TTC549 (cell line): ENCODE results near the gene ZFHX3.

Experiments
- FAIRE-seq: peaks from 2 replicates; lab custom pipeline; 2012; peaks lifted over from hg19 to GRCh38; lab: Jason Lieb, UNC

Gene ZFHX3

DNA sequence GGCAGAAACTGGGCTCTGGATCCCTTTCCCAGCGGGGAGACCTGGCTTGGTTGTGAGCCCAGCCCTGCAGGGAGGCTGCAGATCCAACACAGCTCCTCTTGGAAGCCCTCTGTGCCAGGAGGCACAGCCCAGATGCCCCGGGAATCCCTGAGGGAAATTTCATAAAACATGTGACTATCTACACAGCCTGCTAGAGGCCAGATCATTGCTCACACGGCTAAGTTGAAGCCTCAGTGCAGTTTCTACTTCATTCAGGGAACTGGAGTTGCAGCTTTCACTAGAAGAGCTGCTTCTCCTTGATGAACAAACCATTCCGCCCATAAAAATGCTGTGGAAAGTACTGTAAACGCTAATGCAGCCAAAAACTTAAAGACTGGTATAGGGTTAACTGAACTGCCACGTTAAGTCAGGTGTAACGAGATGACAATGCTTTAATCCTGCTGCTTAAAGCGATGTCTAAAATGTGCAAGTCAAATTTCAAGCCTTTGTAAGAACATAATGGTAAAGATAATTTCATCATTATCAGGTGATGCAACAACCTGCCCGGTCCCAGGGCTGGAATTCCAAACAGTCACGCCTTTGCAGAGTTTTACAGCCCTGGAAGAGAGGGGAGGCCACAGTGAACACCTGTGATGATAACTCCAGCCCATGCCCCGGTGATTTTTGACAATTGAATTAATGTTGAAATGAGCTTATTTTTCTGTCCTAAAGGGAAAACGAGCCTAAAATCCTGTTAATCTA, 172.5 kb downstream of the ZFHX3 start:
- no peak for FAIRE-seq

DNA sequence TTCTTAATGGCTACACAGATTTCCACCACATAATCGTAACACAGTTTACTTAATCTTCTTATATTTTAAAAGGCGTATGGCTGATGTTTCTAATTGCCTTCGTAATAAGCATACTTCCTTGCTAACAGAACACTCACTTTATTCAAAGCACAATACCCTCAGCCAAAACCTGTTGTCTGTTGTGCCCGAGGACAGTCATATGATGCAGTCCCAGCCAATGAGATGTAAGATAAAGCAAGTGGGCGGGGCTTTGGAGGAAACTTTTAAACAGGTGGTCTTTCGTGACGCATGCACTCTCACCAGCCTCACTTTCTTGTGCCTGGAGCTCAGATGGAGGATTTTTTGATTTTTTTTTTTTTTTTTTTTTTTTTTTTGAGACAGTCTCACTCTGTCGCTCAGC, 174.1 kb downstream of the ZFHX3 start:
- no peak for FAIRE-seq

DNA sequence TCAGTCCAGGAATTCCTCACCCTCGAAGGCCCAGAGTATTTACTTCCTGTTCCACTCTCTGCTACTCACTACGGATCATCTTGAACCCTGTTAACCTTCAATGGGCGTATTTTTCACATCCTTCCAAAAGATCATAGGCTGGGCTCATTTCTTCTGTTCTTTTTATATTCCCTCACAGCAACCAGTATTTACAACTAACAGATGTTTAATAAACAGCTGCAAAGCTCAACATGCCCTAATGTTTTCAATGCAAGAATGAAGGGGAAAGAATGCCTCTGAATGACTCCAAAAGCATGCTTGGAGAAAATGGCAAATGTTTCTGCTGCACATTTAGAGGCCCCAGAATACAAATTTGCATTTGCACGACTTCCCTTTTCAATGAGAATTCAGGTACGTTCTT, 174.9 kb downstream of the ZFHX3 start:
- no peak for FAIRE-seq

DNA sequence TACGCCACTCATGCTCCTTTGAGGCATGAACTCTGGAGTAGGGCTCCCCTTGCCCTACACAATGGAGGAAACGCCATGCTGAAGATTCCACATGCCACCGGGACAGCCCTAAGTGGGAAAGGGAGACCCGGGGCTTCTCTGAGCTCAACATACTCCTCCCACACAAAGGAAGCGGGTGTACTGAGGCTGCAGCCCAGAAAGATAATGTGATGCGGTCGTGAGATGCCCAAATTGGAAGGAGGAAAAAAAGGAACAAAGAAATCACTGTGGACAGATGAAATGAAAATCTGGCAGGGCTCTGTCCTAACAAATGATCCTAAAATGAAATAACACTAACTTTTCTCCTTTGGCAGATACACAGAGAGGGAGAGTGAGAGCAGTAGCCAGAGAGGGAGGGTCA, 182.1 kb downstream of the ZFHX3 start:
- no peak for FAIRE-seq

- no peak for FAIRE-seq
These were observed 182.7 kb downstream of the ZFHX3 start for GRCh38 chr16:72865258-72865657.

GRCh38 chr16:72864130-72864833, 183.6 kb downstream of the ZFHX3 start:
- no peak for FAIRE-seq

DNA sequence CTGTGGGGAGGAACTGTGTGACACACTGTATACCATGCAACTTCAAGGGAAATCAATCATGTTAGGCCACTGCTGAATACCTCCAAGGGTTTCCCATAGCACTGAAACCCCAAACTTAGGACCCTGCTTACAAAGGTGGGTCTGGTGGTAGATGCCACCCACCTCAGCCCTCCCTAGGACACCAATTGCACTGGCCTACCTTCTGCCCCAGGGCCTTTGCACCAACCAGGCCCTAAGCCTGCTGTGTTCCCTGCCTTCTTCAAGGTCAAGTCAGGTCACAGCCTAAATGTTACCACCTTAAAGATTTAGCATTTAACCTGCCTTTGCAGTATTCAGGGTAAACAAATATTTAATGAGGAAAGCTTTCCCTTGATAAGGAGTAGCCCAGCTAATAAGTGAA, 185.8 kb downstream of the ZFHX3 start:
- FAIRE-seq: no peak

GRCh38 chr16:72860726-72861562, 187.0 kb downstream of the ZFHX3 start:
- no peak for FAIRE-seq

GRCh38 chr16:72859581-72859980, 188.3 kb downstream of the ZFHX3 start:
- FAIRE-seq: no peak

GRCh38 chr16:72858665-72859493, 189.0 kb downstream of the ZFHX3 start:
- FAIRE-seq: no peak

DNA sequence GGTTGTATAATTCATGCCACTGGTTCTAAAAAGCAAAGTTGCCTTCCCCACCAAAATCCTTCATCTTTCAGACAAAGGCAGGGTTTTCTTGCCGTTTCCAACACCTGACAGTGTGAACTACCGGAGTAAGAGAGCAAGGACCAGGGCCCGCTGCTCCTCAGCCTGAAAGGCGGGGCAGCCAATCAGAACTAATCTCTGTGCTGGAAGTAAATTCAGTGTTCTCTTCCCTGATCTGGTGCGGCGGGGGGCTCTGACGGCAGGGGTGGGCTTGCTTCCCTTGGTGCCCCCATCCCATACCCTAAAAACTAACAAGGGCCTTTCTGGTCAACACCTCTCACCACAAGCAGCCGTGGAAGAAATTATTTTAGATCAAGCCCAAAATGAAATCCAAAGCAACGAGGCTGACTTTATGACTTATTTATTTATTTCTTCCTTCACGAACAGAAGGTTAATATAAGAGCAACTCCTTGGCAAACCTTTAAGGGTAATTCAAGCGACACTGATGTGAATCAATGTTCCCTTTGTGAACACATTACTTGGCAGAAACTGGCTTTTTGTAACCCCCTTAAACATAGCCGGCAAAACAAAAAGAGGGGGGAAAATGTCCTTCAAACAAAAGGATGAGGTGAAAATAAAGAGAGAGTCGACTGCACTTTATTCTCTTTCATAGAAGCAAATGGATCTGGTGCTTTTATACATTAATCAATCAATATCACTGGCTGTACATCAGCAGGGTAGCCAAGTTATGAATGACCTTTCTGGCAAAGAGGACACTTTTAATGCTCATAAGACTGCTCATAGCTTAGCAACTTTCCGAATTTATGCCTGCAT, 189.9 kb downstream of the ZFHX3 start:
- no peak for FAIRE-seq

DNA sequence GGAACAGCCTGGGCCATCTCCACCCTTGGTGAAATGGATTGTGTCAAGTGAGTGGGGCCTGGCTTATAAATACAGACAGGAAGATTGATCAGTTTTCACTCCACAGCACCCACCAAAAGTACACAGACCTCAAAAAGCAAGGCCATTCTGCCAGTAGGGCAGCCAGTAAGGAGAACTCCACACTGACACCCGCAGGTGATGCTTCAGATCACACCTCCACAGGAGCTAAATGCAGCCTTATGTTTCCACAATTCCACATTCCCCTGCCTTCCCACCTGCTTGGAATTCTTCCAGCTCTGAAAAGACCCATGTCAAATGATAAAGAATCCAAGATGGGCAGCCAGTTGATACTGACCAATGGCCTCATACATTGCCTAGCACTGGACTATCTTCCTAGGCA, 191.1 kb downstream of the ZFHX3 start:
- FAIRE-seq: no peak

GRCh38 chr16:72854267-72854959, 193.5 kb downstream of the ZFHX3 start:
- no peak for FAIRE-seq

GRCh38 chr16:72853575-72854266, 194.2 kb downstream of the ZFHX3 start:
- no peak for FAIRE-seq

- no peak for FAIRE-seq
These were observed 195.5 kb downstream of the ZFHX3 start for GRCh38 chr16:72852421-72852820.

DNA sequence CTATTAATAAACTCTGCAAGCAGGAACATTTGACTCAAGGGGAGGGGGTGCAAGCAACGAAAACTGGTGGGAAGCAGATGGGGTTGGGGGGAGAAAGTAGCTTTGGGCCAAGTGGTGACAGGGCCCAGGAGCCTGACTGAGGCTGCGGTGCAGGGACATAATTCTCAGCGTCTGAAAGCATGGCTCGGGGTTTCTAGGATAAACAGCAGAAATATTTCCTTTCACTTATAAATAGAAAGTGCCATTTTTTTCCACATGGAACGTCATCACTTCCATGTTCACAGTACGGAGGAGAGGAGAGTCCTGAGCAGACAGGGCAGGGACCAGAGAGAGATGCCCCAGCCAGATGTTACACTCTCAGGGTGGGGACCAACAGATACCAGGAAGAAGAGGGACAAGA, 197.1 kb downstream of the ZFHX3 start:
- FAIRE-seq: no peak

DNA sequence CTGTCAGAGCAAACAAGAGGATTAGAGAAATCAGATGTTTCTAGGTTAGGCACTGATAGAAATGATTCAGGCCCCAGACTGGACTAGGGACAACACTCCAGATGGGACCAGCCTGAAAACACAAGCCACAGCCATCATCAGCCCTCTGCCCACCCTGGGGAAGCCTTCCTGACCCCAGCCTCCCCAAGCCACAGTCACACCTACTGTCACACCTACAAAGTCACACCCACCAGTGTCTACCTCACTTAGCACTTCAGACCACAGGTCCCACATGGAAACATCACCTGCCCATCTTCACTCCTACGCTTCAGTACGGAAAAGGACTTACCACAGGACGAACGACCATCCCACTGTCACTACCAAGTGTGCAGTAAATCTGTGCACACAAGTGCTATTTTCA, 197.9 kb downstream of the ZFHX3 start:
- FAIRE-seq: no peak

DNA sequence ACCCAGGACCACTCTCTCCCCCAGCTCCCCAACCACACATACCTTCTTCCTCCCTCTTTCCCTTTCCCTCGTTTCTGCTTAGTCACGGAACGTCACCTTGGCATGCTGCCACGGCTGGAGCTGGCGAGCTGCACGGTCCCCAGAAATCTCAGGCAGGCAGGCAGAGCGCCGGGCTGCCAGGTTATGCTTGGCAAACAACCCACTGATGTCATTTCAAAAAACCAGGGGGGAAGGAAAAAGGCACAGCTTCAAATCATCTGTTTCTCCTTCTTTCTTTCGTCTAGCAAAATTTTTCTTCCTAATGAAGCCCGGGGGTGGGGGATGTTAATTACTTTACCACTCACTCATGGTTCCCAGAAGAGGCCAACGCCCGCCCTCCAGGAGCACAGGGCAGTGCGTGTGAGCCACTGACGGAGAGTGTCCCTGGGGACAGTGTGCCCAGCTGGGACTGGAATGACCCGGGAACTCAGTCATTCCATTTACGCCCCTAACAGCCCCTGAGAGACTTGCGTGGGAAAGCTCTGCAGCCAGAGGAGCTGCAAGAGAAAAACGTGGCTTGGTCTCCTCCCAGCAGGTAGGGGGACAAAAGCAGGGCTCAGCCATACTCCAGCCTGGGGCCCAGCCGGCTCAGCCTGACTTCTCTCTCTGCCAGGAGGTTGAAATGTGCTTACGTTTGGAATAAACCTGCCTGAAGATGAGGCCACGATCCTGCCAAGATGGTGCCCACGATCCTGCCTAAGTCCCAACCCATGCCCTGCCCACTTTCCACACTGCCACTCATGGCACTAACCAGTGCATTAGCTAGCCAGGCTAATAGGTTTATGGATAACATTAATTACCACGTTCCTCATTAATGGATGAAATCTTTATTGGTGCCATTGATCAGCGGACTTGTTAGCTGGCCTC, 198.9 kb downstream of the ZFHX3 start:
- FAIRE-seq: no peak

- FAIRE-seq: no peak
These were observed 199.9 kb downstream of the ZFHX3 start for GRCh38 chr16:72848028-72848400.
